ENCODE results near the gene RBL2.
A peak's percentile ranks its signal among the peaks of the same experiment; 100 is the strongest.
"Not testable (repeated sequence)": the region's sequence is repeated elsewhere in the genome, so short reads cannot be mapped to it uniquely, and the experiment has no call there.

RBL2 gene

DNA sequence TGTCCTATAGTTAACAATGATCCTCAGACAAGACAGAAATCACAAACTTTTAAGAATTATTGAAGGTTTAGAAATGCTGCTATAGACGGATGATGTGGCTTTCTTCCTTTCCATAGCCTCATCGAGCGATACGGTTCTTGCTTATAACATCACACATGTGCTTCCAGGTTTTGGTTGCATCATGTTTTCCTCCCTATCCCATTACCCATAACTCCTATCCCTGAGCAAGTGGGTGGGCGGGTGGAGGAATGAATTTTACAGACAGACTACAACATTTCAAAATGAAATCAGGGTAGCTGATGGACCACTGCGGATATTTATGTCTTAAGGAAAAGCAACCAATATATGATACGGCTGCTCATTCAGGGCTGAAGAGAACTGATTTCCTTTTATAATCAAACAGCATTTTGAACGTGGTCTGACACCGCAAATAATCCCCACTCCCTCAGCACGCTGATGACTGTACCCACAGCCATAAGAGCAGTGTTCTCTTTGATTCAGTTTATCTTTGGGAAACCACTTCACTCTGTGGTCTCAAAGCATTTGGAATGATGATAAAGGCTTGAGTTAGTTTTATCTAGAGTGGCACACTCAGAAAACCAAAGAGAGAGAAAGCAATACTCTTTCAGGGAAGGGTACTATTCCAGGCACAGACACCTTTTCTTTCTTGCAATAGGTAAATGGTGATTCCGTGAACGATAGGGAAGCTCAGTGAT is 73.4 kb downstream of the RBL2 start:
- no peak for DNase-seq (ENCODE audit: low read depth in 2 of 2)

DNA sequence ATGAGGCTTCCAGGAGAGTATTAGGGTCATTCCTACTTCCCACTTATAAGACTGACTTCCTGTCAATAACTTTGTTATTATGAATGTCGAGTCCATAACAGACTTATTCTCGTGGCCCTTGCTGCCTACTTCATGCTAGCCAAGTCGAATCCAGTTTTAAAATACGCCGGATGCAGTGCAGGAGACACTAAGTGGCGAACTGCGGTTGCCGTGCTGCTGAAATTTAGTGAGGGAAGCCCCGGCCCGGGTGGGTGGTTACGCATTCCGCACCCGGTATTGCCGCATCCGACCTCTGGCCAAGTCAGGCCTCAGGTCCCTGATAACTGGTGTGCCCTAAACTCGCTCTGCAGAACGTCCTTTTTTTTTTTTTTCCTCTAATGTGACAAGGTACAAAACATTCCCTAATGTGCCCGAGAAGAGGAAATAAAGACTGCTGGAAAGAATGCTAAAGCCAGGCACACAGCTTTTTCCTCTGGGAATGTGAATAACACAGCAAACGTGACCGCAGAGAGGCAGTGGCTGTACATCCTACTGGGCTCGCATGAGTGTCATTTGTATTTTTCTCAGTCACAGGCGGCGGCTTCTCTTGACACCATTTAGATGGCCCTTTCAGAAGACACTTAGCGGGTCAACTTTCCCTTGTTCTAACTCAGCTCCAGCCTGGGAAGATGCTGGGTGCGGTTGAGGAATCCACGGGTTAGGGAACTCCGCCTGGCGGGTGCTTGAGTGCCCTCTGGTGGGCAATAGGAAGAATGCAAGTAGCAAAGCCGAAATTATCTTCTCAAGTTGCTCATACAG is 75.8 kb downstream of the RBL2 start:
- DNase-seq (ENCODE audit: low read depth in 2 of 2): no peak

DNA sequence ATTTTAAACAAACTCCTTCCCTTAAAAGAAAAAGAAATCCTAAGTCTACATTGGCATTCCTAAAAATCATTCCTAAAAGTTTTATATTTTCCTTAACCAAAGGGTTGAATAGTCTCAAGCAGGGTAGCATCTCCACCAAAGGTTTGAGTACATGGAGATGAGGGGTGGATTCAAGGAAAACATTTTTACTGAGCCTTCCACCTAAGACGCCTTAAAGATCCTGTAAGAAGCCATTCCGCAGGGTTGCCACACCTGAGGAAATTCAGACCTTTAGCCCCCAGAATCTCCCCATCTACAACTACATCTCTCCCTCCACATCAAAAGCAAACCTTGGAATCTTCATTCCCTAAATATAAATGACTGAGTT is 76.4 kb downstream of the RBL2 start:
- DNase-seq (ENCODE audit: low read depth in 2 of 2): no peak

DNA sequence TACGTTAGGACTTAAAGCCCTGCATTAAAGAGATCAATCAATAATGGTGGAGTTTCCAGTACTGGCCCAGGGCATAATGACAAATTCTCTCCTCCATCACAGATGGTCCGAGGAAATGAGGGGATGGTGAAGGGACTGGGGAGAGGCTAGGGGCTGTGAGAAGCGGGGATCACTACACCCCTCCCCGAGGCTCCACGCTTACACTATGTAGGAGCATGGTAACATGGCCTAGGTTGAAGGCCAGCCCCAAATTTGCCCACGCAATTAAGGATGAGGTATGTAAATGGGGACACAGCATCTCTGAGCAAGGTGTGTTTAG is 76.8 kb downstream of the RBL2 start:
- DNase-seq (ENCODE audit: low read depth in 2 of 2): no peak

DNA sequence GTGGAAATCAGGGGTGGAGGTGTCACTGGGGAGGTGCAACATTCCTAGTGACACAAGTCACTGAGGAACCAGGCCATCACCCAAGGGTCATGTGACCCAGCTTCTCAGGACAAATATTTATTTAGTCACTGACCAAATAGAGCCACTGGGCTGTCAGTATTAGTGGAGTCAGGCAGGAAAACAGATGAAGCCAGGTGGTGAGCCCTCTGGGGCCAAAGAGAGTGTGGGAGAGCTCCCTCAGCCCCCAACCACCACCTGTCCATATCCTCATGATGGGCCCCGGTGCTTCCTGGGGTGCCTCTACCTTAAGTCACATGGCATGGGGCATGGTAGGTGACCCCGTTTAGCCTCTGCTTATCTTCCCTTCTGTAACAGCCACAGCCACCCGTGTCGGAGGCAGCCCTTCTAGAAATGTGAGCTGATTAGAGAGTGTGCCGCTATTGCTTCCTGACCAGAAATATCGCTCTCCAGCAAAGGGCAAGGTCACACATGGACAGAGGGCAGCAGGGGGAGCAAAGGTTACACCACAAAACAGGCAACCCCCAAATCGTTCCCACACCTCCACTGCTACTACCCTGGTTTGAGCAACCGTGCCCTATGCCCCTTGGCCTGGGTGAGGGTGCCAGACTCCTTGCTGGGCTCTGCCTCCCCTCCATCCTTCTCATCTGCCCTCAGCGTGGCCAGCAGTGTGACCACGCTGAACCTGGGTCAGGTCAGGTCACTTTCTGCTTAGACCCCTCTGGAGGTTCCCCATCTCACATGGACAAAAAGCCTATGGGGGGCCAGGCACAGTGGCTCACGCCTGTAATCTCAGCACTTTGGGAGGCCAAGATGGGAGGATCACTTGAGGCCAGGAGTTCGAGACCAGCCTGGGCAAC is 77.4 kb downstream of the RBL2 start:
- DNase-seq (ENCODE audit: low read depth in 2 of 2): no peak

DNA sequence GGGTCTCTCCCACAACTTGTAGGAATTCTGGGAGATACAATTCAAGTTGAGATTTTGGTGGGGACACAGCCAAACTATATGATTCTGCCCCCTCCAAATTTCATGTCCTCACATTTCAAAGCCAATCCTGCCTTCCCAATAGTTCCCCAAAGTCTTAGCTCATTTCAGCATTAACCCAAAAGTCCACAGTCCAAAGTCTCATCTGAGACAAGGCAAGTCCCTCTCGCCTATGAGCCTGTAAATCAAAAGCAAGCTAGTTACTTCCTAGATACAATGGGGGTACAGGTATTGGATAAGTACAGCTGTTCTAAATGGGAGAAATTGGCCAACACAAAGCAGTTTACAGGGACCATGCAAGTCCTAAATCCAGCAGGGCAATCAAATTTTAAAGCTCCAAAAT is 78.5 kb downstream of the RBL2 start:
- not testable (repeated sequence) for DNase-seq (ENCODE audit: low read depth in 2 of 2)

DNA sequence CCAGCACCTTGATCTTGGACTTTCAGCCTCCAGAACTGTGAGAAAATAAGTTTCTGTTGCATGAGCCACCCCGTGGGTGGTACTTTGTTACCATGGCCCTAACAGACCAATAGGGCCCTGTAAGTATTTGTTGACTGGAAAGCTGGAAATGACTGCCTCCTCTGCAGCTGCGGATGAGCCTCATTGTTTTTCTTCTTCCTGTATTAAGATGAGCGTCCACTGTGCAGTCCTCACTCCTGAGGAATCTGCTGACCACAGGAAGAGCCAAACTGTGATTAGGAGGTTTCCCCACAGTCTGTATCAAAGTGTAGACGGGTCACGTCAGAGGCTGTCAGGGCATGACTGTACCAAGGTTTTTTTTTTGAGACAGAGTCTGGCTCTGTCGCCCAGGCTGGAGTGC is 81.0 kb downstream of the RBL2 start:
- no peak for DNase-seq (ENCODE audit: low read depth in 2 of 2)

DNA sequence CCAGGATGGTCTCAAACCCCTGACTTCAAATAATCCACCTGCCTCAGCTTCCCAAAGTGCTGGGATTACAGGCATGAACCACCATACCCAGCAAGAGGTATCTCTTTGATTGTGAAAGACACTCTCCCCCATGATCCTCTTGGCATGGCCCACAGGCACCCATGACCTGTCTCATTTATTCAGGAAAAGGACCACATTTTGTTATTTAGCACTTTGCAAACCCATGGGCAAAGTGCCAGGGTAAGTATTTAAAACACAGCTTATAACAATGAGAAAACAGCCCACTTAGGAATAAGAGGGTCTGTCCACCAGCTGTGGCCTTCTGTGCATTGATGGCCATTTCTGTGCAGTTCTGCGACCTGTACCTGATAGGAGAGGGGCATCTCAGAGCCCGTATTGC is 81.5 kb downstream of the RBL2 start:
- DNase-seq (ENCODE audit: low read depth in 2 of 2): no peak

DNA sequence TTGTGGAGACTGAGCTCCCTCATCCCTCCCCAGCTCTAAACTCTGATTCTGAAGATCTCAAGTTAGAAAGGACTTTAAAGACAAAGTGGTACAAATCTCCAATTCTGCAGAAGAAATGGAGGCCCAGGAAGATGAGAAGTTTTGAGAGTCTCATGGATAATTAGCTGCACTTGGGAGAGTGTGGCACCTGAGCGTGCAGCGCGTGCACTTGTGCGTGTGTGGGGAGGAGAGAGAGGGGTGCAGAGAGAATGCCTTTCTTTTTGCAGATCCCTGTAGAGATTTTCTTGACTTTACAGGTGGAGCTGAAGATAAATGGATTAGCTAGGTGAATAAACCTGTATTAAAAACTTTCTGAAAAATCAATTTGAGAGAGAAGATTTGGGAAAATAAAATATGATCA is 83.6 kb downstream of the RBL2 start:
- DNase-seq (ENCODE audit: low read depth in 2 of 2): no peak

DNA sequence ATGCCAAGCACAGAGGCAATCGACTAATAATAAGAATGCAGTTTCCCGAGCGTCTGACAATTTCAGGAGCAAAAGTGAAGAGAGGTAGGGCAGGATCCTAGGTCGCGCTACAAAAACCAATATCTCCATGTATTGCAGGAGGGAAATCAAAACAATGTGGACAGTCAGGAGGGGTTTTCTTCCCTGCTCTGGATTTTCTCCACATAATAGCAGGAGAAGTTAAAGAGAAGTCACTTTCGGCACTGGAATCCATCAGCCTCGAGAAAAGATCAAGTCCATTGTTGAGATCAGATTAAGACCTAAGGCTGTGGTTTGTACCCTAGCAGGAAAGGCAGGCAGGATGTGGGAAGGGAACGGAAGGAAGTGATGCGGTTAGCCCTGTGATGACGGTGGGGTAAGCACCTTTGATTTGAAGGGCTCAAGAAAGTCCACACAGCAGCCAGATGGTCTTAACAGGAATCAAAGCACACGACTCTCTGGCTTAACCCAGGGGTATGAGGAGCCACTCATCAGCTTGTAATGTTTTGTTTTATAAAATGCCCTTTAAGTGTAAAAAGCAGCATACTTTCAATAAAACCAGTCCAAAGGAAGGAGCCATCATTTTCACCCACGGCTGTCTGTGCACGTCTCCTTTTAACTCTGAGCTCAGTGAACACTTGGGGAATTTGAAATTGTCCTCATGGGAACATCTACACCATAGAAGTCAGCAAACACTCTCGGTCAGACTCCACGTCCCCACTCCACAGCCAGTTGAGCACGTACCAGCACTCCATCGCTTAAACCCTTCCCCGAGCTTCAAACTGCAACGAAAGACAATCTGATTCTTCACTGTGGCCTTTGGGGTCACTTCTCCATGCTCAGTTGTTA is 84.5 kb downstream of the RBL2 start:
- DNase-seq (ENCODE audit: low read depth in 2 of 2): peak; percentile 64

DNA sequence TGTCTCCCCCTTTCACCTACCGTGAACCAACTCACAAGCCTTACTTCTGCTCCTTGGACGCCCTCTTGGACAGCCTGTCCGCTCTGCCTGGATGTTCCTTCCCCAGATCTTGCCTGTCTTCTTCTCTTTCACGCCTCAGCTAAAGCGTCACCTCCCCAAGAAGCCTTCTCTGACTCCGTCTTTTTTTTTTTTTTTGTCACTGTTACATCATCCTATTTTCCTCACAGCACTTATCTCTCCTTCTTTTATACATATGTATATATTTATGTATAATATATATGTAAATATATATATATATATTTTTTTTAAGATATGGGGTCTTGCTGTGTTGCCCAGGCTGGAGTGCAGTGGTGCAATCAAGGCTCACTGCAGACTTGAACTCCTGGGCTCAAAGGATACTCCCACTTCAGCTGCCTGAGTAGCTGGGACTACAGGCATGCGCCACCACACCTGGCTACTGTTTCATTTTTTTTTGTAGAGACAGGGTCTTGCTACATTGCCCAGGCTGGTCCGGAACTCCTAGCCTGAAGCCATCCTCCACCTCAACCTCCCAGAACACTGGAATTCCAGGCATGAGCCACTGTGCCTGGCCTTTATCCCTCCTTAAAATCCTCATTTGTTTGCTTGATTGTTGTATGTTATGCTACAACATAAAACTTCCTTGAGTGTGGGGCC is 85.3 kb downstream of the RBL2 start:
- DNase-seq (ENCODE audit: low read depth in 2 of 2): no peak

DNA sequence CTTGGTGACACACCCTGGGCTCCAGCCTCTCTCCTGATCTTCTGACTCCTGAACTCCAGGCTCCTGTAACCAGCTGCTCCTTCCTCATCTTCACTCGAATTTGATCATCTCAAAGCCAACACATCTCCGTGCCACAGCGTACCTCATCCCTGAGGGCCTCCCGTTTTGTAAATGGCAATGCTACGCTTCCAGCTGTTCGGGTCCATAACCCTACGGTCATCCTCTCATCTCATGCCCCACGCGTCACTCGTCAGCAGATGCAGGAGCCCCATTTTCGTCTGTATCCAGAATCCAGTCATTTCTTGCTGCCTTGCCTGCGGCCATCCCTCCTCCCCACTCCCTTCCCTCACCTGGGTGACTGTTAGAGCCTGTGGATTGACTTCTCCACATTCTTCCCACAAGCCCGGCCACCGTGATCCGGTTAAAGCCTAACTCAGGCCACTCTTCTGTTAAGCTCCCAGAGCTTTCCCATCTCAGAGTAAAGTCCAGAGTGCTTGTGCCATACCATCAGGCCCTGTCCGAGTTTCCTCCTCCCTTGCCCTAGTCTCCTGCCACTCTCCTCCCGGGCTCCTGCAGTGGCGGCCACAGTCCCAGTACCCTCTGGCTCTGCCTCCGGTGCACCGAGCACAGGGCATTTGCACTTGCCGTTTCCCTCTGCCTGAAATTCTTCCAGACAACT is 89.0 kb downstream of the RBL2 start:
- no peak for DNase-seq (ENCODE audit: low read depth in 2 of 2)

DNA sequence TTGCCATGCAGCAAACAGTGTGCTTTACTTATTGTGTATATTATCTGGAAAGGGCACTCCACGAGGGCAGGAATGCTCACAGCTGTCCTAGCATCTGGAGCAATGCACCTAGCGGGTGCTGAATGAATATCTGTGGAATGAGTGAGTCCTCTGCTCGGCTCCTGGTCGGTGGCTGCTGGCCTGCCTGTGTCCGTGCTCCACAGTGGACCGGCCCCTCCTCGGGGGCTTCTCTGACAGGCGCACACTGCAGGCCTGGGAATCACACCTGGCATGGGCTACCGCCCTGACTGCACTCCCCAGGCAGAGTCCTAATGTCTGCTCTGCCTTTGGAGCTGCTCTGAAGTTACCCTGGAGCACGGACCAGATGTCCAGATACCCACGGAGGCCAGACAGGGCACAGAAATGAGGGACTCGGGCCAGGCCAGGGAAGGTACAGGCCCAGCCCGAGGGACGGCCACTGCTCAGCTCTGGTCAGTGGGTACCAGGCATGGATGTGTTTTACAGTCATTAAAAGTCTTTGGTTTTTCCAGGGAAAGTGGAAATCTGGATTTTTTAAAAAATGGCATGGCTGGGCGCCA is 89.8 kb downstream of the RBL2 start:
- DNase-seq (ENCODE audit: low read depth in 2 of 2): no peak

DNA sequence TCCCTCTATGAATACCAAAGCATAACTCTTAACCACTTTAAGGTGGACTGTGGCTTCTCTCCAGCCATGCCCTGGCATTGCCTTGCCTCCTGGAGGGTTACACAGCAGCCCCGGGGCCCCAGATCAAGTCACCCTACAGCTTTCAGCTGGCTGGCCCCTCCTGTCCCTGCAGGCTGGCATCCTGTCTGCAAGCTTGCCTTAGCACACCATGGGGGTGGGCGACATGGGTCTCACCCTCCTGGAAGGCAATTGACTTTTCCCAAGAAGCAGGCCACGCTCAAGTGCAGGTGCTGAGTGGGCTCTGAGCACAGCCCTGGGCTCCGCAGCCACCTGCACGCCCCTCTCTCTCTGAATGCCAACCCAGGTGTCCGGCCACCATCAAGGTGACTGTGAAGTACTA is 94.5 kb downstream of the RBL2 start:
- DNase-seq (ENCODE audit: low read depth in 2 of 2): no peak

DNA sequence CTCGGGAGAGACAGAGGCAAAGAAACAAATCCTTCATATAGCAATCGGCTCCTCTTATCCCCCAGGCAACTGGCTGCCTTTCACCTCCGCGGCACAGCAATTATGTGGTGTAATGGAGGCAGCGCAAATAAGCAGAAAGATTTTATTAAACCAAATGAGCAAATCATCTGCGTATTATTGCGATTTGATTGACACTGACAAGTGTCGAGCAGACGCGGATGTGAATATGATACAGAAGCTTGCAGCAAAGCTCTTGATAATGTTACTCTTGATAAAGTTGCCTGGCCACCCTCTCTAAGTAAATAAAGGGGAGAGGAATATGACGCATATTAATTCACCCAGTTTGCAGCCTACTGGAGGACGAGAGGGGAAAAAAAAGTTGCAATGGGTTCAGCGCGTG is 95.2 kb downstream of the RBL2 start:
- DNase-seq (ENCODE audit: low read depth in 2 of 2): no peak

DNA sequence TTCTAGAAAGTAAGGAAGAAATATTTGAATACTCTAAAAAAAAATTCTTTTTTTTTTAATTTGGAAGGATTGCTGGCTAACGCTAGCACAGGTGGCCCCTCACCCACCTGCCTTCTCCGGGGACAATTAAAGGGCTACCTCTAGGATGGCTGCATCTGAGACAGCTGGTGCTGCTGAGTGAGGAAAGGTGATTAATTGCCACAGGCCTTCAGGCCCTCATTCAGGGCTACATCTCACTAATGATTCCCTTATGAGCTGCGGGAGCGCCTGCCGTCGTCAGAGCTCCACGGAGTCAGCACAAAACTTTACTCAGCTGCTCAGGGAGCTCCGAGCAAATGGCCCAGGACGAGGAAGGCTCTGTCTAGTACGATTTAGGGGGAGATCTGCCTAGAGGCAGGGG is 95.8 kb downstream of the RBL2 start:
- no peak for DNase-seq (ENCODE audit: low read depth in 2 of 2)

DNA sequence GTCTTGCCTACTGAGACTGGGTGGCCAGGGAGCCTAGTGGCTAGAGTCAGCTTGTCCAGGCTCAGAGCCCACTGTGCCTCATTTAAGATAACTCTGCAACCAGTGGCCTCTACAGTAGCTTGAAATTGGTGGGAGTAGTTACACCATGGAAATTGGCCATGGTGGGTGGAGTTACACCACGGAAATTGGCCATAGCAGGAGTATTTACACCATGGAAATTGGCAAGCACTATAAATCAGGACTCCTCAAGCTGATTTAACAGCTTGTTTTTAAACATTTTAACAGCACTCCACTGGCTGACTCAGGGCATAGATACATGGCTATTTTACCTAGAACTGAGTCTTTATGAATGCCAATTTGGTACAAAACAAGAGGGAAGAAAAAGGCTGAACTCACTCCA is 96.5 kb downstream of the RBL2 start:
- DNase-seq (ENCODE audit: low read depth in 2 of 2): no peak

DNA sequence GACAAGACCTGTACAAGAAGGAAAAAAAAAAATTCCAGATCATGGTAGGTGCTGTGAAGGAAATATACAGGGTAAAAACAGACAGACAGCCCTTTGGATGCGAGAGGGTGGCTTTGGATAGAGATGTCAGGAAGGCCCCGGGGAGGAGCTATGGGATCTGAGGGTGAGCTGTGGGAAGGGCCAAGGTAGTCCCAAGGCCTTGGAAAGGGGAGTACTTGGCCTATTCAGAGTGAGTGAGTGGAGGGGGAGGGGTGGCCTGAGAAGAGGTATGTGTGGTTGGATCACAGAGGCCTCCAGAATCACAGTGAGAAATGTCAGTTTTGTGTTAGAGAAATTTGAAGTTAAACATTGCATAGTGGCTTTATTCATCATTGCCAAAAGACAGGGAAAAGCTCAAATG is 99.9 kb downstream of the RBL2 start:
- no peak for DNase-seq (ENCODE audit: low read depth in 2 of 2)

DNA sequence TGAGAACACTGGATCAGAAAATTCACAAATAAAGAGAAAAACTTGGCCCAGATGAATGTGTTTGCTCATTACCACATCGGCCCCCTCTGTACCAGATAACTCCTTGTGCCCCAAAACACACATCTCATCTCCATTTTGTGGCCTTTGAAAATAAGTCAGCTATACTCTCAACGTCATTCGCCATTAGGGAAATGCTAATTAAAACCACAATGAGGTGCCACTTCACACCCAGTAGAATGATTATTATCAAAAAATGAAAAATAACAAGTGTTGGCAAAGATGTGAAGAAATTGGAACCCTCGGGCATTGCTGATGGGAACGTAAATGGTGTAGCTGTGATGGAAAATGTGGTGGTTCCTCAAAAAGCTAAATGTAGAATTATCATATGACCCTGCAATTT is 103.4 kb downstream of the RBL2 start:
- DNase-seq (ENCODE audit: low read depth in 2 of 2): no peak

DNA sequence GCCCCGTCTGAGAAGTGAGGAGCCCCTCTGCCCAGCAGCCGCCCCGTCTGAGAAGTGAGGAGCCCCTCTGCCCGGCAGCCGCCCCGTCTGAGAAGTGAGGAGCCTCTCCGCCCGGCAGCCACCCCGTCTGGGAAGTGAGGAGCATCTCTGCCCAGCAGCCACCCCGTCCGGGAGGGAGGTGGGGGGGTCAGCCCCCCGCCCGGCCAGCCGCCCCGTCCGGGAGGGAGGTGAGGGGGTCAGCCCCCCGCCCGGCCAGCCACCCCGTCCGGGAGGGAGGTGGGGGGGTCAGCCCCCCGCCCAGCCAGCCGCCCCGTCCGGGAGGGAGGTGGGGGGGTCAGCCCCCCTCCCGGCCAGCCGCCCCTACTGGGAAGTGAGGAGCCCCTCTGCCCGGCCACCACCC is 105.1 kb downstream of the RBL2 start:
- DNase-seq (ENCODE audit: low read depth in 2 of 2): not testable (repeated sequence)

Measured in stimulated activated CD4-positive, alpha-beta T cell treated with anti-CD3 and anti-CD28 coated beads, Interleukin-15, amount 100 ng/mL, for 48 hours (primary cell).